Measurements from ENCODE around the gene RARS2. TPM values are rescaled to one million over a fixed set of nuclear protein-coding genes. Genes with fewer than 3 reads are reported as not detected.

RARS2 gene
- total and polyA plus RNA-seq, 2 donors (not counting 3 experiments of a cell fraction or from before 2014, with no cell fraction given) = 7.4 to 33.7 TPM

- Histone ChIP-seq H3K9me1 (replicated peaks; ENCODE audit: control insufficient read depth, extremely low read depth, insufficient read depth, low read length) (no peaks in the 10 kb centered on the region), H3K9ac (replicated peaks; ENCODE audit: extremely low read depth, insufficient read depth, low read length) (no peak overlapping the region), H3K4me2 (ENCODE audit: insufficient read depth, low read length) (no peak overlapping the region), H3K79me2 (ENCODE audit: control insufficient read depth, insufficient read depth, low read length) (no peaks in the 10 kb centered on the region), H3K36me3 (ENCODE audit: control insufficient read depth in 2 of 2, extremely low read depth in 1 of 2, insufficient read depth in 2 of 2, low read length in 2 of 2) (no peaks in the 10 kb centered on the region), H3K4me3 (replicated peaks in 1 of 3; ENCODE audit: insufficient read depth in 1 of 3, low read depth in 1 of 3, low read length in 3 of 3) (no peak overlapping the region), H4K20me1 (replicated peaks; ENCODE audit: control insufficient read depth, extremely low read depth, insufficient read depth, low read length) (no peaks in the 10 kb centered on the region), H3K9me3 (replicated peaks; ENCODE audit: control insufficient read depth, insufficient read depth, low read length) (no peaks in the 10 kb centered on the region), H3K4me1 (ENCODE audit: control insufficient read depth, extremely low read depth, insufficient read depth, low read length) (peaks cover 14% of the 10 kb centered on the region), H3K27ac (ENCODE audit: insufficient read depth, low read depth, low read length) (no peak overlapping the region), H2AFZ (ENCODE audit: low read depth, low read length) (no peak overlapping the region), H3K27me3 (ENCODE audit: control insufficient read depth in 2 of 2, insufficient read depth in 2 of 2, low read length in 2 of 2) (no peaks in the 10 kb centered on the region)
- FAIRE-seq = no peak
- POLR2A ChIA-PET = no interaction called here
- dilution Hi-C loops (cut with MboI; ENCODE audit: extremely low pct_ligation_motif_present, low sequenced_read_pairs) = no loop called here
- DNase-seq (ENCODE audit: low read depth, low spot score) = no peak
- no peak for TF ChIP-seq EZH2 (IDR thresholded peaks at IDR 0.05; ENCODE audit: borderline replicate concordance, low read depth, low read length, severe bottlenecking)
- no peak for TF ChIP-seq MAX (IDR thresholded peaks at IDR 0.05; ENCODE audit: insufficient read depth, insufficient read length)
- no peak for TF ChIP-seq GATA2 (IDR thresholded peaks at IDR 0.05; ENCODE audit: insufficient read depth, insufficient read length, low read depth, low read length)
- no peak for TF ChIP-seq CTCF (IDR thresholded peaks at IDR 0.05; ENCODE audit: extremely low read depth in 1 of 2, insufficient read depth in 1 of 2, low read depth in 1 of 2, low read length in 2 of 2)
- TF ChIP-seq POLR2A (IDR thresholded peaks at IDR 0.05; ENCODE audit: low read depth, low read length) = no peak
- no peak for TF ChIP-seq JUN (IDR thresholded peaks at IDR 0.05; ENCODE audit: borderline replicate concordance, insufficient read depth, insufficient read length, low read depth)
- CTCF ChIA-PET = no interaction called here
- intact Hi-C loops (cut with micrococcal nuclease) = no loop called here
- BruUV-seq (replicated peaks) = no TSS peak
Observed at GRCh38 chr6:87484491-87484890, 105.3 kb downstream of the RARS2 start.

DNA sequence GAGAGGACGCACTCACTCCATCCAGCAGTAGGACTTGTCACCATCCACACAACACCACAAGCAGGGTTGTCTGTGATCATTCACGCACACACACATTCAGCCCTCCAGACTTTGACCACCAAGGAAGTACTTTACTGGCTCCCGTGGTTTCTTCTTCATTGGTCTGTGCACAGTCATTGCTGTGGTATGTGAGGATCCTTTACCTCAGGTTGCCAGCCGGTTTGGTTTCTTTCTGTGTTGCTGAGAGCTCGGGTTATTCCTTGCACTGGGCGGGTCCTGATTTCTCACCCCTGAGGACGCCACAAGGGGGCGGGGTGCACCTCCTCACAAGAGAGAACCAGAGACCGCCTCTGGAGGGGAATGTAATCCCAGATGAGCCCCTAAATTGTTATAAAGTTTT, 105.9 kb downstream of the RARS2 start:
- Histone ChIP-seq H3K27ac (ENCODE audit: insufficient read depth, low read depth, low read length) (no peak overlapping the region), H3K36me3 (ENCODE audit: control insufficient read depth in 2 of 2, extremely low read depth in 1 of 2, insufficient read depth in 2 of 2, low read length in 2 of 2) (no peaks in the 10 kb centered on the region), H4K20me1 (replicated peaks; ENCODE audit: control insufficient read depth, extremely low read depth, insufficient read depth, low read length) (no peaks in the 10 kb centered on the region), H3K9me3 (replicated peaks; ENCODE audit: control insufficient read depth, insufficient read depth, low read length) (no peaks in the 10 kb centered on the region), H3K79me2 (ENCODE audit: control insufficient read depth, insufficient read depth, low read length) (no peaks in the 10 kb centered on the region), H2AFZ (ENCODE audit: low read depth, low read length) (no peak overlapping the region), H3K4me2 (ENCODE audit: insufficient read depth, low read length) (no peak overlapping the region), H3K9me1 (replicated peaks; ENCODE audit: control insufficient read depth, extremely low read depth, insufficient read depth, low read length) (no peaks in the 10 kb centered on the region), H3K4me3 (replicated peaks in 1 of 3; ENCODE audit: insufficient read depth in 1 of 3, low read depth in 1 of 3, low read length in 3 of 3) (no peak overlapping the region), H3K27me3 (ENCODE audit: control insufficient read depth in 2 of 2, insufficient read depth in 2 of 2, low read length in 2 of 2) (no peaks in the 10 kb centered on the region), H3K9ac (replicated peaks; ENCODE audit: extremely low read depth, insufficient read depth, low read length) (no peak overlapping the region), H3K4me1 (ENCODE audit: control insufficient read depth, extremely low read depth, insufficient read depth, low read length) (peaks cover 14% of the 10 kb centered on the region)
- intact Hi-C loops (cut with micrococcal nuclease) = no loop called here
- DNase-seq (ENCODE audit: low read depth, low spot score) = no peak
- BruUV-seq (replicated peaks) = no TSS peak
- TF ChIP-seq FOS (IDR thresholded peaks at IDR 0.05; ENCODE audit: borderline replicate concordance, insufficient read depth, low read length) = no peak
- no peak for TF ChIP-seq POLR2AphosphoS5 (IDR thresholded peaks at IDR 0.05; ENCODE audit: insufficient read depth, low read depth, low read length)
- no peak for TF ChIP-seq POLR2A (IDR thresholded peaks at IDR 0.05; ENCODE audit: low read depth, low read length)
- TF ChIP-seq CTCF (IDR thresholded peaks at IDR 0.05; ENCODE audit: extremely low read depth in 1 of 2, insufficient read depth in 1 of 2, low read depth in 1 of 2, low read length in 2 of 2) = no peak
- TF ChIP-seq MYC (IDR thresholded peaks at IDR 0.05; ENCODE audit: low read depth, low read length) = no peak
- no peak for TF ChIP-seq JUN (IDR thresholded peaks at IDR 0.05; ENCODE audit: borderline replicate concordance, insufficient read depth, insufficient read length, low read depth)
- dilution Hi-C loops (cut with MboI; ENCODE audit: extremely low pct_ligation_motif_present, low sequenced_read_pairs) = no loop called here
- ChIA-PET POLR2A (no interaction called here), CTCF (no interaction called here)
- no peak for FAIRE-seq
